HCT116 (cell line): Measurements from ENCODE around the gene TCP10L. TPM values are rescaled to one million over a fixed set of nuclear protein-coding genes. Genes with fewer than 3 reads are reported as not detected.

Source experiments
- ATAC-seq: fragments of 200-7000 bp; cut with Tn5 transposase; 2 replicates; pipeline ENCODE4 v1.9.1; 2020; ENCODE audit warnings: mild to moderate bottlenecking, moderate library complexity
- BruUV-seq: library from RNA; stranded (reverse); fragments of 400-500 nt; replicated peaks from 2 replicates; lab custom pipeline; 2021; lab: Mats Ljungman, UMichigan
- CTCF ChIA-PET: fragments of 300-600 bp; sonication (Branson Sonifier 250); formaldehyde crosslinking; loops from one replicate; lab custom pipeline; 2021; ENCODE audit warnings: antibody characterized with exemption; lab: Charles Lee
- POLR2A ChIA-PET: fragments of 300-600, 350-600 bp; sonication (Branson Sonifier 250); formaldehyde crosslinking; loops from one replicate; lab custom pipeline; 2021; ENCODE audit warnings: antibody characterized with exemption; lab: Charles Lee
- RAD21 ChIA-PET, 2 experiments: fragments of 300-600 bp; sonication (Branson Sonifier 250); formaldehyde crosslinking; loops; one replicate each; lab custom pipeline; 2023; ENCODE audit warnings: low total read pairs in 2 of 2; ENCODE audit not compliant: uncharacterized antibody in 2 of 2, unreplicated experiment in 2 of 2, low non-redundant PET in 1 of 2; lab: Charles Lee
- DNase-seq: peaks from one replicate; pipeline ENCODE4 v3.0.0-alpha.2; 2010; ENCODE audit warnings: low read depth, low spot score
- H2AFZ ChIP-seq: fragments of 200-600 bp; shearing (Covaris generic), sonication (generic); 2 replicates; pipeline ENCODE4 v1.6.1; 2017; ENCODE audit warnings: low read depth, mixed run types, mixed read lengths, antibody characterized with exemption, low read length; ENCODE audit not compliant: poor library complexity, severe bottlenecking
- H3K27ac ChIP-seq: 2 replicates; pipeline ENCODE4 v1.5.1; 2012; ENCODE audit warnings: low read depth, low read length
- H3K27me3 ChIP-seq: fragments of 200-600 bp; sonication (generic); 2 replicates; pipeline ENCODE4 v1.6.1; 2016; ENCODE audit warnings: mixed run types, low read length, mixed read lengths; ENCODE audit not compliant: insufficient read depth
- H3K36me3 ChIP-seq, 2 experiments: fragments of 200-500 bp in 1 of 2; fragments of 200-600 bp in 1 of 2; sonication (Bioruptor generic) in 1 of 2; sonication (generic) in 1 of 2; 2 replicates each; pipeline versions ENCODE4 v1.5.1 to v1.6.1; 2014 to 2016; ENCODE audit warnings: low read length in 2 of 2, inconsistent platforms in 1 of 2, mixed read lengths in 1 of 2, mixed run types in 1 of 2; ENCODE audit not compliant: insufficient read depth in 2 of 2, control insufficient read depth in 1 of 2
- H3K4me1 ChIP-seq, 2 experiments: fragments of 200-600 bp in 1 of 2; sonication (generic) in 1 of 2; 2 replicates each; pipeline versions ENCODE4 v1.5.1 to v1.6.1; 2012 to 2017; ENCODE audit warnings: low read length in 2 of 2, inconsistent platforms in 1 of 2, mild to moderate bottlenecking in 1 of 2, mixed read lengths in 1 of 2, mixed run types in 1 of 2, moderate library complexity in 1 of 2; ENCODE audit not compliant: insufficient read depth in 2 of 2, control insufficient read depth in 1 of 2
- H3K4me2 ChIP-seq: fragments of 200-600 bp; sonication (generic); 2 replicates; pipeline ENCODE4 v1.6.1; 2017; ENCODE audit warnings: mixed run types, low read length, mixed read lengths
- H3K4me3 ChIP-seq, 2 experiments: fragments of 200-600 bp in 1 of 2; sonication (generic) in 1 of 2; replicated peaks in 1 of 2; 2 replicates each; pipeline ENCODE4 v1.5.1; 2011 to 2016; ENCODE audit warnings: low read length in 2 of 2, control low read depth in 1 of 2, low read depth in 1 of 2, mild to moderate bottlenecking in 1 of 2, mixed read lengths in 1 of 2, mixed run types in 1 of 2
- H3K79me2 ChIP-seq: fragments of 200-600 bp; sonication (generic); 2 replicates; pipeline ENCODE4 v1.6.1; 2017; ENCODE audit warnings: mild to moderate bottlenecking, mixed run types, low read length, moderate library complexity, mixed read lengths; ENCODE audit not compliant: insufficient read depth
- H3K9ac ChIP-seq: fragments of 200-600 bp; sonication (generic); 2 replicates; pipeline ENCODE4 v1.6.1; 2016; ENCODE audit warnings: low read length, mixed read lengths
- H3K9me2 ChIP-seq: fragments of 200-600 bp; sonication (generic), shearing (Covaris generic); 2 replicates; pipeline ENCODE4 v1.6.1; 2017; ENCODE audit warnings: mixed run types, mild to moderate bottlenecking, moderate library complexity; ENCODE audit not compliant: insufficient read depth
- H3K9me3 ChIP-seq, 2 experiments: fragments of 200-500 bp in 1 of 2; fragments of 200-600 bp in 1 of 2; sonication (Bioruptor generic) in 1 of 2; sonication (generic) in 1 of 2; 2 replicates each; pipeline ENCODE4 v1.6.1; 2014 to 2017; ENCODE audit warnings: low read length in 2 of 2, mixed read lengths in 2 of 2, inconsistent platforms in 1 of 2, low read depth in 1 of 2, mild to moderate bottlenecking in 1 of 2, mixed run types in 1 of 2, moderate library complexity in 1 of 2; ENCODE audit not compliant: control insufficient read depth in 1 of 2, insufficient read depth in 1 of 2
- H4K20me1 ChIP-seq: fragments of 200-600 bp; sonication (generic), shearing (Covaris generic); 2 replicates; pipeline ENCODE4 v1.6.1; 2017; ENCODE audit warnings: mixed run types, mild to moderate bottlenecking, moderate library complexity; ENCODE audit not compliant: insufficient read depth
- TCF7L2 ChIP-seq: IDR thresholded peaks from 2 replicates; pipeline ENCODE4 v1.7.0; 2011; ENCODE audit warnings: borderline replicate concordance, inconsistent platforms; ENCODE audit not compliant: insufficient read depth, insufficient read length; ENCODE audit errors: extremely low read depth
- intact Hi-C: fragments of 100-400 bp; cut with micrococcal nuclease; formaldehyde crosslinking; loops from 2 replicates; pipeline ENCODE4 v1.10.0; 2022
- total RNA-seq: library from RNA; stranded (reverse); gene quantifications from one replicate; pipeline ENCODE4 v1.2.1, GENCODE V29; 2021; ENCODE audit not compliant: unreplicated experiment
- TF ChIP-seq, protein P1 (sequence below), 3 experiments: fragments of 200-600 bp in 1 of 3; sonication (generic) in 1 of 3; IDR thresholded peaks in 2 of 3; conservative IDR thresholded peaks in 1 of 3; 2 replicates each; pipeline ENCODE4 v1.5.1; 2012 to 2017; ENCODE audit warnings: low read depth in 2 of 3, low read length in 2 of 3, antibody characterized with exemption in 1 of 3, borderline replicate concordance in 1 of 3, control low read depth in 1 of 3, mild to moderate bottlenecking in 1 of 3, mixed read lengths in 1 of 3, mixed run types in 1 of 3, moderate library complexity in 1 of 3; ENCODE audit not compliant: insufficient read depth in 1 of 3

Gene TCP10L
- total RNA-seq, 1 experiment from 2014 or later, result 0.07 TPM

GRCh38 chr21:32538147-32538792 lies 47.1 kb downstream of the TCP10L start:
- Histone ChIP-seq H3K4me3 (no peak overlapping the region), H3K27ac (no peak overlapping the region), H4K20me1 (no peaks in the 10 kb centered on the region), H3K9me2 (no peaks in the 10 kb centered on the region), H3K4me1 (peaks cover 4 to 6% of the 10 kb centered on the region in 2 experiments), H3K79me2 (no peaks in the 10 kb centered on the region), H3K9ac (no peak overlapping the region), H2AFZ (no peak overlapping the region), H3K4me2 (no peak overlapping the region), H3K36me3 (no peaks in the 10 kb centered on the region)
- CTCF ChIA-PET, result no interaction called here
- ATAC-seq, result no peak
- RAD21 ChIA-PET, result no interaction called here
- intact Hi-C loops, result no loop called here
- POLR2A ChIA-PET, result no interaction called here
- no peak for TF ChIP-seq TCF7L2
- TF ChIP-seq, all 23 proteins: peak for 0
- no peak for DNase-seq
- H3K9me3 ChIP-seq, result no peaks in the 10 kb centered on the region
- BruUV-seq, result no TSS peak
- no peaks in the 10 kb centered on the region for H3K27me3 ChIP-seq

DNA sequence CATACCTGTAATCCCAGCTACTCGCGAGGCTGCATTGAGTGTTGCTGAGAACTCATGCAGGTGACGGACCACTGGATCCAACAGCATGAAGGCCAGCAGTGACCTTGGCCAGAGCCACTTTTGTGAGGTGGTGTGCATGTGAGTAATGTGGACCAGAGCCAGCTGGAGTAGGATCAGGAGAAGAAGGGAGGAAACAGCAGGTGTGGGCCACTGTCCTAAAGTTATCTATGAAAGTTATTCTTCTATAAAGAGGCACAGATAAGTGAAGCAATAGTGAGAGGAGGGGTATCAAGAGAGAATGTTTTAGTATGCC lies 47.8 kb downstream of the TCP10L start:
- Histone ChIP-seq H3K27me3 (no peaks in the 10 kb centered on the region), H3K27ac (no peak overlapping the region), H3K4me1 (peaks cover 4 to 6% of the 10 kb centered on the region in 2 experiments), H3K36me3 (no peaks in the 10 kb centered on the region), H3K9me2 (no peaks in the 10 kb centered on the region), H3K4me3 (no peak overlapping the region), H4K20me1 (no peaks in the 10 kb centered on the region), H3K79me2 (no peaks in the 10 kb centered on the region), H3K9me3 (no peaks in the 10 kb centered on the region), H2AFZ (no peak overlapping the region), H3K4me2 (no peak overlapping the region), H3K9ac (no peak overlapping the region)
- no TSS peak for BruUV-seq
- POLR2A ChIA-PET, result no interaction called here
- no peak for DNase-seq
- no peak for ATAC-seq
- TF ChIP-seq, protein P1, sequence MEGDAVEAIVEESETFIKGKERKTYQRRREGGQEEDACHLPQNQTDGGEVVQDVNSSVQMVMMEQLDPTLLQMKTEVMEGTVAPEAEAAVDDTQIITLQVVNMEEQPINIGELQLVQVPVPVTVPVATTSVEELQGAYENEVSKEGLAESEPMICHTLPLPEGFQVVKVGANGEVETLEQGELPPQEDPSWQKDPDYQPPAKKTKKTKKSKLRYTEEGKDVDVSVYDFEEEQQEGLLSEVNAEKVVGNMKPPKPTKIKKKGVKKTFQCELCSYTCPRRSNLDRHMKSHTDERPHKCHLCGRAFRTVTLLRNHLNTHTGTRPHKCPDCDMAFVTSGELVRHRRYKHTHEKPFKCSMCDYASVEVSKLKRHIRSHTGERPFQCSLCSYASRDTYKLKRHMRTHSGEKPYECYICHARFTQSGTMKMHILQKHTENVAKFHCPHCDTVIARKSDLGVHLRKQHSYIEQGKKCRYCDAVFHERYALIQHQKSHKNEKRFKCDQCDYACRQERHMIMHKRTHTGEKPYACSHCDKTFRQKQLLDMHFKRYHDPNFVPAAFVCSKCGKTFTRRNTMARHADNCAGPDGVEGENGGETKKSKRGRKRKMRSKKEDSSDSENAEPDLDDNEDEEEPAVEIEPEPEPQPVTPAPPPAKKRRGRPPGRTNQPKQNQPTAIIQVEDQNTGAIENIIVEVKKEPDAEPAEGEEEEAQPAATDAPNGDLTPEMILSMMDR (IDR thresholded peaks at IDR 0.05 in 2 of 3, conservative IDR thresholded peaks at IDR 0.05 in 1 of 3; ENCODE audit: borderline replicate concordance in 1 of 3, insufficient read depth in 1 of 3, low read depth in 2 of 3, low read length in 2 of 3), result no peak
- intact Hi-C loops, result no loop called here
- RAD21 ChIA-PET, result no interaction called here
- CTCF ChIA-PET, result no interaction called here
